ENCODE measurements around the gene PXDC1.
"Not testable (repeated sequence)": the region's sequence is repeated elsewhere in the genome, so short reads cannot be mapped to it uniquely, and the experiment has no call there.

The PXDC1 gene

GRCh38 chr6:3690506-3690905, 61.0 kb downstream of the PXDC1 start:
- no peak for TF ChIP-seq CTCF (conservative IDR thresholded peaks at IDR 0.05; ENCODE audit: low read depth, low read length)
- H2AFZ ChIP-seq (ENCODE audit: low read depth), result no peak overlapping the region

GRCh38 chr6:3687847-3688246, 63.7 kb downstream of the PXDC1 start:
- no peak for TF ChIP-seq CTCF (conservative IDR thresholded peaks at IDR 0.05; ENCODE audit: low read depth, low read length)
- H3K9ac ChIP-seq, result no peak overlapping the region
- H2AFZ ChIP-seq (ENCODE audit: low read depth), result no peak overlapping the region
- no peaks in the 10 kb centered on the region for H4K20me1 ChIP-seq (ENCODE audit: insufficient read depth)
- no peaks in the 10 kb centered on the region for H3K79me2 ChIP-seq (ENCODE audit: insufficient read depth, low read depth)
- no peak overlapping the region for H3K4me2 ChIP-seq
- no peaks in the 10 kb centered on the region for H3K27me3 ChIP-seq (ENCODE audit: insufficient read depth, low read depth)
- no peak overlapping the region for H3K4me3 ChIP-seq (IDR thresholded peaks at IDR 0.05; ENCODE audit: insufficient read depth, low read depth, low read length)
- H3K4me1 ChIP-seq (ENCODE audit: low read depth, poor library complexity, severe bottlenecking), result no peaks in the 10 kb centered on the region
- no peak overlapping the region for H3K27ac ChIP-seq
- H3K36me3 ChIP-seq (ENCODE audit: insufficient read depth), result no peaks in the 10 kb centered on the region

More at GRCh38 chr6:3690506-3690905, 61.0 kb downstream of the PXDC1 start:
- Histone ChIP-seq H3K79me2 (ENCODE audit: insufficient read depth, low read depth) (no peaks in the 10 kb centered on the region), H3K4me3 (IDR thresholded peaks at IDR 0.05; ENCODE audit: insufficient read depth, low read depth, low read length) (no peak overlapping the region), H3K4me2 (no peak overlapping the region), H3K4me1 (ENCODE audit: low read depth, poor library complexity, severe bottlenecking) (no peaks in the 10 kb centered on the region), H3K36me3 (ENCODE audit: insufficient read depth) (no peaks in the 10 kb centered on the region), H3K9ac (no peak overlapping the region), H3K27ac (no peak overlapping the region), H4K20me1 (ENCODE audit: insufficient read depth) (no peaks in the 10 kb centered on the region), H3K27me3 (ENCODE audit: insufficient read depth, low read depth) (no peaks in the 10 kb centered on the region)

GRCh38 chr6:3683331-3683730, 68.2 kb downstream of the PXDC1 start:
- no peak overlapping the region for H2AFZ ChIP-seq (ENCODE audit: low read depth)
- H3K27me3 ChIP-seq (ENCODE audit: insufficient read depth, low read depth), result no peaks in the 10 kb centered on the region
- H3K4me2 ChIP-seq, result no peak overlapping the region
- no peaks in the 10 kb centered on the region for H3K79me2 ChIP-seq (ENCODE audit: insufficient read depth, low read depth)
- H4K20me1 ChIP-seq (ENCODE audit: insufficient read depth), result no peaks in the 10 kb centered on the region
- H3K27ac ChIP-seq, result no peak overlapping the region
- H3K4me3 ChIP-seq (IDR thresholded peaks at IDR 0.05; ENCODE audit: insufficient read depth, low read depth, low read length), result no peak overlapping the region
- no peak for TF ChIP-seq CTCF (conservative IDR thresholded peaks at IDR 0.05; ENCODE audit: low read depth, low read length)
- no peaks in the 10 kb centered on the region for H3K4me1 ChIP-seq (ENCODE audit: low read depth, poor library complexity, severe bottlenecking)
- H3K36me3 ChIP-seq (ENCODE audit: insufficient read depth), result no peaks in the 10 kb centered on the region
- H3K9ac ChIP-seq, result no peak overlapping the region

- no peaks in the 10 kb centered on the region for H3K36me3 ChIP-seq (ENCODE audit: insufficient read depth)
- H3K9ac ChIP-seq, result no peak overlapping the region
- H3K27ac ChIP-seq, result no peak overlapping the region
- no peaks in the 10 kb centered on the region for H3K27me3 ChIP-seq (ENCODE audit: insufficient read depth, low read depth)
- no peaks in the 10 kb centered on the region for H3K4me1 ChIP-seq (ENCODE audit: low read depth, poor library complexity, severe bottlenecking)
- no peak overlapping the region for H2AFZ ChIP-seq (ENCODE audit: low read depth)
- H3K79me2 ChIP-seq (ENCODE audit: insufficient read depth, low read depth), result no peaks in the 10 kb centered on the region
- TF ChIP-seq CTCF (conservative IDR thresholded peaks at IDR 0.05; ENCODE audit: low read depth, low read length), result no peak
- H3K4me3 ChIP-seq (IDR thresholded peaks at IDR 0.05; ENCODE audit: insufficient read depth, low read depth, low read length), result no peak overlapping the region
- H3K4me2 ChIP-seq, result no peak overlapping the region
- no peaks in the 10 kb centered on the region for H4K20me1 ChIP-seq (ENCODE audit: insufficient read depth)
These were observed 72.6 kb downstream of the PXDC1 start for GRCh38 chr6:3678946-3679345.

- not testable (repeated sequence) for H3K4me1 ChIP-seq (ENCODE audit: low read depth, poor library complexity, severe bottlenecking); H3K79me2 ChIP-seq (ENCODE audit: insufficient read depth, low read depth); H3K27ac ChIP-seq; H3K4me2 ChIP-seq; H4K20me1 ChIP-seq (ENCODE audit: insufficient read depth); H3K36me3 ChIP-seq (ENCODE audit: insufficient read depth); H2AFZ ChIP-seq (ENCODE audit: low read depth); H3K27me3 ChIP-seq (ENCODE audit: insufficient read depth, low read depth); H3K9ac ChIP-seq; H3K4me3 ChIP-seq (IDR thresholded peaks at IDR 0.05; ENCODE audit: insufficient read depth, low read depth, low read length)
These were observed 73.8 kb downstream of the PXDC1 start for GRCh38 chr6:3677751-3678150.

- H3K9ac ChIP-seq; H3K4me3 ChIP-seq (IDR thresholded peaks at IDR 0.05; ENCODE audit: insufficient read depth, low read depth, low read length); H3K36me3 ChIP-seq (ENCODE audit: insufficient read depth); H3K4me1 ChIP-seq (ENCODE audit: low read depth, poor library complexity, severe bottlenecking); H3K79me2 ChIP-seq (ENCODE audit: insufficient read depth, low read depth); H3K27ac ChIP-seq; H2AFZ ChIP-seq (ENCODE audit: low read depth); H3K4me2 ChIP-seq; H4K20me1 ChIP-seq (ENCODE audit: insufficient read depth); H3K27me3 ChIP-seq (ENCODE audit: insufficient read depth, low read depth): not testable (repeated sequence)
These were observed 74.2 kb downstream of the PXDC1 start for GRCh38 chr6:3677351-3677750.

Data from KMS-11 (cell line).